Muscle layer of duodenum (tissue), 2 donors: ENCODE data around the gene ACTR10.

Source experiments
- H3K27ac ChIP-seq: one replicate; pipeline ENCODE4 v1.7.0; 2013; ENCODE audit warnings: mild to moderate bottlenecking, low read length
- H3K27me3 ChIP-seq: one replicate; pipeline ENCODE4 v1.7.0; 2013; ENCODE audit warnings: low read depth, mild to moderate bottlenecking, control low read depth, low read length
- H3K36me3 ChIP-seq, 2 donors: one replicate each; pipeline ENCODE4 v1.7.0; 2013; ENCODE audit warnings: low read length in 2 of 2, control low read depth in 1 of 2, mild to moderate bottlenecking in 1 of 2; ENCODE audit not compliant: insufficient read depth in 2 of 2, control insufficient read depth in 1 of 2
- H3K4me1 ChIP-seq, 2 donors: one replicate each; pipeline ENCODE4 v1.7.0; 2013; ENCODE audit warnings: low read length in 2 of 2, mild to moderate bottlenecking in 2 of 2, control low read depth in 1 of 2, moderate library complexity in 1 of 2; ENCODE audit not compliant: insufficient read depth in 2 of 2, control insufficient read depth in 1 of 2
- H3K4me3 ChIP-seq, 2 donors: one replicate each; pipeline ENCODE4 v1.7.0; 2013; ENCODE audit warnings: low read length in 2 of 2, low read depth in 1 of 2, mild to moderate bottlenecking in 1 of 2
- H3K9me3 ChIP-seq, 2 donors: one replicate each; pipeline ENCODE4 v1.7.0; 2013; ENCODE audit warnings: low read length in 2 of 2, control low read depth in 1 of 2, mild to moderate bottlenecking in 1 of 2; ENCODE audit not compliant: control insufficient read depth in 1 of 2
- donor health status: healthy.

The ACTR10 gene

GRCh38 chr14:58189176-58189575, 10.8 kb upstream of the ACTR10 start:
- H3K27me3 ChIP-seq: no peaks in the 10 kb centered on the region
- no peaks in the 10 kb centered on the region for H3K36me3 ChIP-seq
- no peak overlapping the region for H3K4me3 ChIP-seq
- no peaks in the 10 kb centered on the region for H3K4me1 ChIP-seq
- no peak overlapping the region for H3K27ac ChIP-seq
- H3K9me3 ChIP-seq: no peaks in the 10 kb centered on the region

GRCh38 chr14:58191763-58192601, 8.0 kb upstream of the ACTR10 start:
- Histone ChIP-seq H3K4me1 (no peaks in the 10 kb centered on the region), H3K4me3 (no peak overlapping the region), H3K27me3 (no peaks in the 10 kb centered on the region), H3K9me3 (no peaks in the 10 kb centered on the region), H3K27ac (no peak overlapping the region), H3K36me3 (no peaks in the 10 kb centered on the region)

- Histone ChIP-seq H3K27me3 (no peaks in the 10 kb centered on the region), H3K4me1 (no peaks in the 10 kb centered on the region), H3K9me3 (no peaks in the 10 kb centered on the region), H3K36me3 (no peaks in the 10 kb centered on the region), H3K27ac (no peak overlapping the region), H3K4me3 (no peak overlapping the region)
Observed at GRCh38 chr14:58193542-58193941, 6.4 kb upstream of the ACTR10 start.

- Histone ChIP-seq H3K4me1 (peaks cover 0 to 5% of the 10 kb centered on the region in 2 donors), H3K27ac (no peak overlapping the region), H3K9me3 (no peaks in the 10 kb centered on the region), H3K4me3 (no peak overlapping the region), H3K36me3 (no peaks in the 10 kb centered on the region), H3K27me3 (no peaks in the 10 kb centered on the region)
Observed at GRCh38 chr14:58196198-58196597, 3.8 kb upstream of the ACTR10 start.

- H3K27me3 ChIP-seq: no peaks in the 10 kb centered on the region
- no peak overlapping the region for H3K27ac ChIP-seq
Observed at GRCh38 chr14:58198086-58198485, 1.9 kb upstream of the ACTR10 start.

GRCh38 chr14:58200480-58200841, 512 bp downstream of the ACTR10 start:
- Histone ChIP-seq H3K36me3 (peaks cover 0 to 7% of the 10 kb centered on the region in 2 donors), H3K9me3 (no peaks in the 10 kb centered on the region), H3K4me3 (peak overlapping the region; percentile 88 to 97), H3K4me1 (peaks cover 0 to 14% of the 10 kb centered on the region in 2 donors), H3K27me3 (no peaks in the 10 kb centered on the region), H3K27ac (peak overlapping the region; percentile 83)

More at GRCh38 chr14:58198086-58198485, 1.9 kb upstream of the ACTR10 start:
- H3K36me3 ChIP-seq: no peaks in the 10 kb centered on the region
- peaks cover 0 to 14% of the 10 kb centered on the region in 2 donors for H3K4me1 ChIP-seq
- H3K4me3 ChIP-seq: no peak overlapping the region
- H3K9me3 ChIP-seq: no peaks in the 10 kb centered on the region

GRCh38 chr14:58200846-58201245, 897 bp downstream of the ACTR10 start:
- peak overlapping the region; percentile 83 for H3K27ac ChIP-seq
- no peaks in the 10 kb centered on the region for H3K27me3 ChIP-seq
- H3K4me3 ChIP-seq: peak overlapping the region; percentile 88 to 97
- H3K9me3 ChIP-seq: no peaks in the 10 kb centered on the region
- peaks cover 0 to 7% of the 10 kb centered on the region in 2 donors for H3K36me3 ChIP-seq
- H3K4me1 ChIP-seq: peaks cover 0 to 14% of the 10 kb centered on the region in 2 donors

GRCh38 chr14:58213176-58213575, 13.2 kb downstream of the ACTR10 start:
- no peak overlapping the region for H3K27ac ChIP-seq
- no peaks in the 10 kb centered on the region for H3K9me3 ChIP-seq
- H3K36me3 ChIP-seq: peaks cover 46 to 66% of the 10 kb centered on the region in 2 donors
- H3K27me3 ChIP-seq: no peaks in the 10 kb centered on the region
- no peaks in the 10 kb centered on the region for H3K4me1 ChIP-seq
- H3K4me3 ChIP-seq: no peak overlapping the region

- Histone ChIP-seq H3K36me3 (peaks cover 37 to 51% of the 10 kb centered on the region in 2 donors), H3K4me1 (no peaks in the 10 kb centered on the region), H3K9me3 (no peaks in the 10 kb centered on the region), H3K27ac (no peak overlapping the region), H3K27me3 (no peaks in the 10 kb centered on the region), H3K4me3 (no peak overlapping the region)
Observed at GRCh38 chr14:58215191-58215914, 15.4 kb downstream of the ACTR10 start.

GRCh38 chr14:58216544-58216943, 16.6 kb downstream of the ACTR10 start:
- Histone ChIP-seq H3K4me3 (no peak overlapping the region), H3K27me3 (no peaks in the 10 kb centered on the region), H3K27ac (no peak overlapping the region), H3K36me3 (peaks cover 31 to 45% of the 10 kb centered on the region in 2 donors), H3K4me1 (no peaks in the 10 kb centered on the region), H3K9me3 (no peaks in the 10 kb centered on the region)

- Histone ChIP-seq H3K36me3 (peaks cover 11 to 23% of the 10 kb centered on the region in 2 donors), H3K4me3 (no peak overlapping the region), H3K4me1 (no peaks in the 10 kb centered on the region), H3K9me3 (no peaks in the 10 kb centered on the region), H3K27ac (no peak overlapping the region), H3K27me3 (no peaks in the 10 kb centered on the region)
Observed at GRCh38 chr14:58227096-58227819, 27.3 kb downstream of the ACTR10 start.
